Gastroesophageal sphincter (tissue), 3 donors: ENCODE measurements around the gene YWHAE.

Source experiments
- EP300 ChIP-seq: sonication (generic); formaldehyde crosslinking; IDR thresholded peaks from one replicate; pipeline ENCODE4 v1.6.1; 2017; ENCODE audit warnings: antibody characterized with exemption, mild to moderate bottlenecking
- POLR2A ChIP-seq, 2 donors: fragments of 450-650 bp; IDR thresholded peaks; one replicate each; pipeline ENCODE4 v1.6.1; 2017; ENCODE audit warnings: antibody characterized with exemption in 2 of 2, mild to moderate bottlenecking in 2 of 2, moderate library complexity in 1 of 2
- POLR2AphosphoS5 ChIP-seq: sonication (generic); formaldehyde crosslinking; IDR thresholded peaks from one replicate; pipeline ENCODE4 v1.6.1; 2017; ENCODE audit warnings: antibody characterized with exemption
- TF ChIP-seq, protein P1 (sequence below), 4 experiments: fragments of 200-600 bp in 2 of 4; fragments of 450-650 bp in 2 of 4; sonication (generic) in 1 of 4; IDR thresholded peaks; one replicate each; pipeline ENCODE4 v1.5.1; 2017 to 2019; ENCODE audit warnings: antibody characterized with exemption in 4 of 4, mild to moderate bottlenecking in 2 of 4, moderate library complexity in 2 of 4

DNA sequence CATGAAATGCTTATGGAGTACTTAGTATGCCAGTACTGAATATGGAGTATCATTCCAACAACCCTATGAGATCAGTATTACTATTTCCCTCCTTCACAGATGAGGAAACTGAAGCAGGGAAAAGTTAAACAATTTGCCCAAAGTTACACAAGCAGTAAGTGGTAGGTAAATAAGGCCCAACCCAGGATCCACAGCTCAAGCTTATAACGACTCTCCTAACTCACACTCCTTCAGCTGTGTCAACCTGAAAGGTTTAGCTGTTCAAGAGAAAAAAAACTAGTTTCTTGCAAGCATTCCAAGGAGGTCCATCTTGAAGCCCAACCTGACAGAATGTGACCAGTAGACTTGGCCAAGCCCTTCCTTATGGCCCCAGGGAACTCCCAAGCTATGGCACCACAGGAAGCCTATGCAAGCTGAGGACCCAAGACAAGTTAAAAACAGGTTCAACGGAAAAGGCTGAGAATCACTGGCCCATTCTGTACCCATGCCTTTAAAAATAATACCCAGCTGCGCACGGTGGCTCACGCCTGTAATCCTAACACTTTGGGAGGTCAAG lies 49.5 kb upstream of the YWHAE start:
- TF ChIP-seq, protein P1, sequence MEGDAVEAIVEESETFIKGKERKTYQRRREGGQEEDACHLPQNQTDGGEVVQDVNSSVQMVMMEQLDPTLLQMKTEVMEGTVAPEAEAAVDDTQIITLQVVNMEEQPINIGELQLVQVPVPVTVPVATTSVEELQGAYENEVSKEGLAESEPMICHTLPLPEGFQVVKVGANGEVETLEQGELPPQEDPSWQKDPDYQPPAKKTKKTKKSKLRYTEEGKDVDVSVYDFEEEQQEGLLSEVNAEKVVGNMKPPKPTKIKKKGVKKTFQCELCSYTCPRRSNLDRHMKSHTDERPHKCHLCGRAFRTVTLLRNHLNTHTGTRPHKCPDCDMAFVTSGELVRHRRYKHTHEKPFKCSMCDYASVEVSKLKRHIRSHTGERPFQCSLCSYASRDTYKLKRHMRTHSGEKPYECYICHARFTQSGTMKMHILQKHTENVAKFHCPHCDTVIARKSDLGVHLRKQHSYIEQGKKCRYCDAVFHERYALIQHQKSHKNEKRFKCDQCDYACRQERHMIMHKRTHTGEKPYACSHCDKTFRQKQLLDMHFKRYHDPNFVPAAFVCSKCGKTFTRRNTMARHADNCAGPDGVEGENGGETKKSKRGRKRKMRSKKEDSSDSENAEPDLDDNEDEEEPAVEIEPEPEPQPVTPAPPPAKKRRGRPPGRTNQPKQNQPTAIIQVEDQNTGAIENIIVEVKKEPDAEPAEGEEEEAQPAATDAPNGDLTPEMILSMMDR (IDR thresholded peaks at IDR 0.05) = no peak
- TF ChIP-seq POLR2A (IDR thresholded peaks at IDR 0.05) (no peak), POLR2AphosphoS5 (no peak), EP300 (no peak)
